Activated naive CD4-positive, alpha-beta T cell treated with anti-CD3 and anti-CD28 coated beads, Interleukin-2, amount 10 ng/mL, durations not matched to agents 7 days and 5 days (primary cell): ENCODE measurements around the gene CNTFR.
"Not testable (repeated sequence)": the region's sequence is repeated elsewhere in the genome, so short reads cannot be mapped to it uniquely, and the experiment has no call there.

Experiments used
- CTCF ChIA-PET: fragments of 350-600 bp; sonication (Branson Sonifier 250); formaldehyde crosslinking; loops from one replicate; lab custom pipeline; 2021; ENCODE audit warnings: antibody characterized with exemption; lab: Charles Lee
- DNase-seq: peaks from one replicate; pipeline ENCODE4 v3.0.0-alpha.2; 2020
- H3K27ac Mint-ChIP-seq: one replicate; pipeline ENCODE4 v1.8.0; 2021; ENCODE audit warnings: mild to moderate bottlenecking, moderate library complexity, mixed read lengths
- H3K27me3 Mint-ChIP-seq: one replicate; pipeline ENCODE4 v1.8.0; 2021; ENCODE audit warnings: mild to moderate bottlenecking, mixed read lengths
- H3K36me3 Mint-ChIP-seq: one replicate; pipeline ENCODE4 v1.8.0; 2021; ENCODE audit warnings: mixed read lengths
- H3K4me1 Mint-ChIP-seq: one replicate; pipeline ENCODE4 v1.8.0; 2021; ENCODE audit warnings: mixed read lengths
- H3K4me3 Mint-ChIP-seq: one replicate; pipeline ENCODE4 v1.8.0; 2021; ENCODE audit warnings: mild to moderate bottlenecking, moderate library complexity, mixed read lengths
- H3K9me3 Mint-ChIP-seq: one replicate; pipeline ENCODE4 v1.8.0; 2021; ENCODE audit warnings: mixed read lengths

Gene CNTFR

DNA sequence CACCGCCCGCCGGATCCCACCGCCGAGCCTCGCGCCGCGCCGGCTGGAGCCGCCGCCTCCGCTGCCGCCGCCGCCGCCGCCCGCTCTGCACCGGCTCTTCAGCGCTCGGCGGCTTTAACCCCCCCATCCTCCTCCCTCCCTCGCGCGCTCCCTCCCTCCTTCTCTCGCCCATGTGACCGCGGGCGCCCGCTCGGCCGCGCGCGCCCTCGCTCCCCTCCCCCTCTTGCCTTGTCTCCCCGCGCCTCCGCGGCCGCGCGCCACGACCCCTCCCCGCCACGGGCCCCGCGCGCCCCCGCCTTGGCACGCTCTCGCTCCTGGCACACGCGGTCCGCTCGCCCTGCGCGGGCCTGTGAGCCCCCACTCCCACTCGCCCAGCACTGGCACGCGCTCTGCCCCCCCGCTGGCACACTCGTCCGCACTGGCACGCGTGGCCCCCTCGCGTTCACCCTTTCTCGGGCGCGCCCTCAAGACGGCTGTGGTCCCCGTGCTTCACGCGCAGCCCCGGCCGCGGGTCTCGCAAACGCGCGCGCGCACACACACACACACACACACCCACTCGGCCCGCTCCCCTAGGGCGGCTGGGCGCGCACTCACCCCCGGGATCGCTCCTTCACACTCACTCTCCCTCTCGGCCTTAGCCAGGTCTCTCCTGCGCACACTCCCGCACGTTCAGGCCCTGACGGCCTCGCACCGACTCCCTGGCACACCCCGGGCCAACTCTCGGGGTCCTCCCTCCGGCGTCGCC is at the start of gene CNTFR:
Gene CNTFR (minus strand): TSS at position 89 of the 745 bp plus-strand sequence. CDS start 20,743 bp downstream, outside the sequence.
- peak within 1 kb of the TSS; percentile 62 for H3K27ac Mint-ChIP-seq
- H3K27me3 Mint-ChIP-seq = peaks cover 100% of the 10 kb centered on the region
- DNase-seq = peak; percentile 46
- H3K9me3 Mint-ChIP-seq = no peaks in the 10 kb centered on the region
- H3K36me3 Mint-ChIP-seq = peaks cover 2% of the 10 kb centered on the region
- CTCF ChIA-PET = no interaction called here
- peak within 1 kb of the TSS; percentile 61 for H3K4me3 Mint-ChIP-seq
- peaks cover 33% of the 10 kb centered on the region for H3K4me1 Mint-ChIP-seq

- not testable (repeated sequence) for H3K4me3 Mint-ChIP-seq, H3K27me3 Mint-ChIP-seq, H3K9me3 Mint-ChIP-seq, H3K27ac Mint-ChIP-seq, DNase-seq
- CTCF ChIA-PET = interaction anchor here (3.4 kb wide), 1 partner anchor 8 kb away, joined by 36 read pairs; the partner anchor contains the start of gene GALT
- Mint-ChIP-seq H3K4me1 (peaks cover 36% of the 10 kb centered on the region), H3K36me3 (peaks cover 12% of the 10 kb centered on the region)
Observed at GRCh38 chr9:34639322-34639721, 49.8 kb upstream of the CNTFR start.

- no peaks in the 10 kb centered on the region for H3K9me3 Mint-ChIP-seq
- H3K4me3 Mint-ChIP-seq = peak overlapping the region; percentile 88
- no peaks in the 10 kb centered on the region for H3K27me3 Mint-ChIP-seq
- DNase-seq = no peak
- peaks cover 42% of the 10 kb centered on the region for H3K4me1 Mint-ChIP-seq
- H3K36me3 Mint-ChIP-seq = peaks cover 12% of the 10 kb centered on the region
- CTCF ChIA-PET = interaction anchor here (0.9 to 9.9 kb wide), 10 partner anchors 9 to 347 kb away, joined by 3 to 130 read pairs (median 4); partner anchors contain the start of genes DCTN3, GALT and RPP25L
- H3K27ac Mint-ChIP-seq = peak overlapping the region; percentile 89
Observed at GRCh38 chr9:34638138-34638445, 48.6 kb upstream of the CNTFR start.

DNA sequence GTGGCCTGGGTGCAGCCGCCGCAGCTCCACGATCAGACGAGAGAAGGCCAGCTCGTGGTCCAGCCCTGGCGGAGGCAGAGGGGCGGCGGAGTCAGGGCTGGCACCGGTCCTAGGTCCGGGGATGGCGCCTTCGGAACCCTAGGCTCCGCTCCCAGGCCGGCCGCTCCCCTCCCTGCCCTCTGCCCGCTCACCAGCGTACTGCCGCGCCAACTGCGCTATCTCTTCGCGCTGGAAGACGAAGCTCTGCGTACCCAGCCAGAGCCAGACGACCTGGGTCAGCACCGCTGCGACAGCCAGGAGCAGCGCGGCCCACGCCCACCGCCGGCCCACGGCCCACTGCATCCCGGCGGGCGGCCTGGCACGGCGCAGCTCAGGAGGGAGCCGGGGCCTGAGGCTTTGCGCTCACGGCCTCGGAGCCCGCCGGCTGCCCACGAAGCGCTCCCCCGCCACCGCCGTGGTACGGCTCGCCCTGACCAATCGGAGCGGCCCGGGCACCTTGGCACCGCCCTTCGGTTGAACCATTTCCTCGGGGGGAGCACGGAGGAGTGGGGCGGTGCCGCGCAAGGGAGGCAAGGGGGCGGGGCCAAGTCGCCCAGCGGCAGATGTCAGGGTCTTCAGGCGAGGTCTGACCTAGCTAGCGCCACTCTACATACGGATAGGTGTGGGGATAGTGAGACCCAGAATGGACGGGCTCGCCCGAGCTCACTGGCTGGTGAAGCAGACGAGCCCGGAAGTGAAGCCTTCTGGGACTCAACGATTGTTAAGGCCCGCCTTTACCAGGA is 48.0 kb upstream of the CNTFR start, which contains the start of gene SIGMAR1:
Gene SIGMAR1 (minus strand): TSS at position 432 of the 782 bp plus-strand sequence. CDS start 90 bp downstream, at position 342.
- Mint-ChIP-seq H3K27ac (peak within 1 kb of the TSS; percentile 89), H3K4me1 (peaks cover 42% of the 10 kb centered on the region), H3K9me3 (no peaks in the 10 kb centered on the region), H3K4me3 (peak within 1 kb of the TSS; percentile 88), H3K27me3 (no peaks in the 10 kb centered on the region), H3K36me3 (peaks cover 12% of the 10 kb centered on the region)
- CTCF ChIA-PET = interaction anchor here (0.9 to 9.9 kb wide), 11 partner anchors 9 to 348 kb away, joined by 3 to 130 read pairs (median 4); partner anchors contain the start of genes DCTN3, GALT and RPP25L
- peak; percentile 95 for DNase-seq

DNA sequence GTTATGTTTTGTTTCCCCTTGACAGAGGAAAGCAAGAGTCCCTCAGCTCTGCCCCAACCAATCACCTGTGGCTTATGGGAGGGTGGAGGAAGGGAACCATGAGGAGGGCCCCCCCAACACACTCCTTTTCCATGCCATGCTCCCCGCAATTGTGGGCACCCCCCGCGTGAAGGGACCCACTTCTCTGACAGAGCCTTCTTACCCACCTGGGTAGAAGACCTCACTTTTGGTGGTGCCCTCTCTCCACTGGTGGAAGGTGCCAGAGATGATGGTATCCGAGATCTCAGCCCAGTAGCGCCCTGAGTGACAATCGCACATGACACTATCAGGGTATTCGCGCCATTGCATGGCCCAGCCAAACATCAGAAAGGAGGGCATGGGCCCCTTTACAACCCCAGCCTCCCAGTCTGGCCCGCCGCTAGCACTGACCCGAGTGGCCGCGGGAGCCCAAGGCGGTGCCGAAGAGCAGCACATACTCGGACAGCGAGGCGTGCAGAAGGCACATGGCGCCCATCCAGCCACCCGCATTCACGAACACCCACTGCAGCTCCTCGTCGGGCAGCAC is 47.3 kb upstream of the CNTFR start:
- Mint-ChIP-seq H3K4me3 (peak overlapping the region; percentile 88), H3K36me3 (peaks cover 12% of the 10 kb centered on the region), H3K4me1 (peaks cover 42% of the 10 kb centered on the region), H3K27ac (peak overlapping the region; percentile 83), H3K27me3 (no peaks in the 10 kb centered on the region), H3K9me3 (no peaks in the 10 kb centered on the region)
- CTCF ChIA-PET = interaction anchor here (0.9 to 9.9 kb wide), 7 partner anchors 10 to 348 kb away, joined by 3 to 130 read pairs (median 7); partner anchors contain the start of genes DCTN3, GALT and RPP25L
- DNase-seq = peak; percentile 30

- H3K27me3 Mint-ChIP-seq = peaks cover 9% of the 10 kb centered on the region
- peak overlapping the region; percentile 59 for H3K4me3 Mint-ChIP-seq
- H3K27ac Mint-ChIP-seq = no peak overlapping the region
- no peaks in the 10 kb centered on the region for H3K9me3 Mint-ChIP-seq
- H3K36me3 Mint-ChIP-seq = peaks cover 12% of the 10 kb centered on the region
- DNase-seq = no peak
- CTCF ChIA-PET = interaction anchor here (0.7 to 9.9 kb wide), 7 partner anchors 11 to 112 kb away, joined by 3 to 130 read pairs (median 33); partner anchors contain the start of genes DCTN3, ENHO, GALT and RPP25L
- H3K4me1 Mint-ChIP-seq = peaks cover 42% of the 10 kb centered on the region
Observed at GRCh38 chr9:34635556-34635955, 46.0 kb upstream of the CNTFR start.

- DNase-seq = no peak
- Mint-ChIP-seq H3K9me3 (no peaks in the 10 kb centered on the region), H3K27ac (no peak overlapping the region), H3K27me3 (peaks cover 17% of the 10 kb centered on the region), H3K36me3 (peaks cover 12% of the 10 kb centered on the region), H3K4me3 (no peak overlapping the region), H3K4me1 (peaks cover 46% of the 10 kb centered on the region)
- CTCF ChIA-PET = interaction anchor here (0.7 to 9.9 kb wide), 19 partner anchors 8 to 303 kb away, joined by 3 to 130 read pairs (median 5); partner anchors contain the start of genes DCTN3, GALT and RPP25L
Observed at GRCh38 chr9:34634551-34635248, 45.2 kb upstream of the CNTFR start.

GRCh38 chr9:34633851-34634550 is 44.5 kb upstream of the CNTFR start:
- no peaks in the 10 kb centered on the region for H3K9me3 Mint-ChIP-seq
- peaks cover 24% of the 10 kb centered on the region for H3K27me3 Mint-ChIP-seq
- no peak overlapping the region for H3K27ac Mint-ChIP-seq
- peaks cover 12% of the 10 kb centered on the region for H3K36me3 Mint-ChIP-seq
- peaks cover 50% of the 10 kb centered on the region for H3K4me1 Mint-ChIP-seq
- DNase-seq = peak; percentile 87
- H3K4me3 Mint-ChIP-seq = no peak overlapping the region
- CTCF ChIA-PET = interaction anchor here (0.6 to 9.9 kb wide), 18 partner anchors 9 to 302 kb away, joined by 3 to 130 read pairs (median 6); partner anchors contain the start of genes DCTN3, GALT and RPP25L

- no peak overlapping the region for H3K4me3 Mint-ChIP-seq
- no peak for DNase-seq
- CTCF ChIA-PET = interaction anchor here (1.3 to 9.9 kb wide), 9 partner anchors 10 to 131 kb away, joined by 5 to 130 read pairs (median 16); partner anchors contain the start of genes DCTN3, GALT and RPP25L
- H3K27ac Mint-ChIP-seq = no peak overlapping the region
- H3K9me3 Mint-ChIP-seq = no peaks in the 10 kb centered on the region
- H3K36me3 Mint-ChIP-seq = peaks cover 12% of the 10 kb centered on the region
- peaks cover 33% of the 10 kb centered on the region for H3K27me3 Mint-ChIP-seq
- H3K4me1 Mint-ChIP-seq = peaks cover 46% of the 10 kb centered on the region
Observed at GRCh38 chr9:34633166-34633565, 43.6 kb upstream of the CNTFR start.

- Mint-ChIP-seq H3K27me3 (peaks cover 59% of the 10 kb centered on the region), H3K36me3 (peaks cover 5% of the 10 kb centered on the region), H3K9me3 (no peaks in the 10 kb centered on the region), H3K27ac (no peak overlapping the region), H3K4me3 (no peak overlapping the region), H3K4me1 (peaks cover 30% of the 10 kb centered on the region)
- DNase-seq = no peak
- CTCF ChIA-PET = interaction anchor here (5.8 to 9.9 kb wide), 2 partner anchors 9 to 16 kb away, joined by 40 to 130 read pairs; partner anchors contain the start of genes DCTN3 and RPP25L
Observed at GRCh38 chr9:34630402-34631154, 41.1 kb upstream of the CNTFR start.

- Mint-ChIP-seq H3K4me1 (peaks cover 21% of the 10 kb centered on the region), H3K4me3 (peak overlapping the region; percentile 65), H3K27me3 (peaks cover 70% of the 10 kb centered on the region), H3K27ac (no peak overlapping the region), H3K36me3 (no peaks in the 10 kb centered on the region), H3K9me3 (no peaks in the 10 kb centered on the region)
- no peak for DNase-seq
- CTCF ChIA-PET = interaction anchor here (0.7 to 9.9 kb wide), 3 partner anchors 15 to 24 kb away, joined by 3 to 130 read pairs (median 4); partner anchors contain the start of gene RPP25L
Observed at GRCh38 chr9:34629491-34629808, 39.9 kb upstream of the CNTFR start.
